Measurements from ENCODE around the gene NAB2.

NAB2 gene

DNA sequence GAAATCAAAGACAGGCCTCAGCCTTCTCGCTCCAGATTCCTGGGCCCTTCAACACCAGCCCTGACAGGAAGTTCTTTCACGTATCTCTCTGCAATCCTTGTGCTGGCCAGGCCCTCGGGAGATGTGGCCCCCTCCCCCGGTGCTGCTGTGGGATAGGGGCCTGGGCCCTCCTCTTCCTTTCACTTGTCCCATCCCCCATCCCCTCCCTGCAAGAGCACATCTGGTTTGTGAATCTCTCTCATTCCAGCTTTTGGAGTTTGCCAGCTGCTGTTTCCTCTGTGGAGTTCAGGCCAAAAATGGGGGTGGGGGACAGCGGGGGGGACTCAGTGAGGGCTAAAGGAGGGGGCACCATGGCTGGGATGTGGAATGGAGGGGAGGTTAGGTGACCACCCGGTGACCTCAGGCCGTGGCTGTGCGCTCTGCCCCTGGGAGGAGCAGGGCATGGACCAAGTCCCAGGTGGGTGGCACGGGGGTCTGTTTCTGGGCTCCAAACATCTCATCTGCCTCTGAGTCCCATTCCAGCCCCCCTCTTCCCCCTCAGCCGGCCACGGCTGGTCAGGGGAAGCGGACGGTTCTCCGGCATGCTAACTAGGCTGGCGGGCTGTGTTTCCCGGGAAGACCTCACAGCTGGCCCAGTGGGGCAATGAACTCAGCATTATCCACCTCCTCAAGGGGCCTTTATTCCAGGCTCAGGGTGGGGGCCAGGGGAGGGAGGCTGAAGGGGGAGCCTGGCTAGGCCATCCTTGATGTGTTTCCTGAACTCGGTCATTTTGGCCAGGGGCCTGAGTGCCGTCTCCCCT is 46.8 kb downstream of the NAB2 start:
- DNase-seq (ENCODE audit: insufficient read length, low spot score) (no peak), FAIRE-seq (no peak)
- TF ChIP-seq POU2F2 (IDR thresholded peaks at IDR 0.05; ENCODE audit: low read depth, low read length) (no peak), TAF1 (IDR thresholded peaks at IDR 0.05; ENCODE audit: low read depth, low read length) (no peak), SPI1 (IDR thresholded peaks at IDR 0.05; ENCODE audit: low read depth, low read length) (no peak), POLR2A (IDR thresholded peaks at IDR 0.05; ENCODE audit: low read depth, low read length) (no peak), POLR2AphosphoS5 (IDR thresholded peaks at IDR 0.05; ENCODE audit: low read depth, low read length) (no peak), PAX5 (IDR thresholded peaks at IDR 0.05; ENCODE audit: insufficient read depth, low read length, severe bottlenecking) (no peak)

DNA sequence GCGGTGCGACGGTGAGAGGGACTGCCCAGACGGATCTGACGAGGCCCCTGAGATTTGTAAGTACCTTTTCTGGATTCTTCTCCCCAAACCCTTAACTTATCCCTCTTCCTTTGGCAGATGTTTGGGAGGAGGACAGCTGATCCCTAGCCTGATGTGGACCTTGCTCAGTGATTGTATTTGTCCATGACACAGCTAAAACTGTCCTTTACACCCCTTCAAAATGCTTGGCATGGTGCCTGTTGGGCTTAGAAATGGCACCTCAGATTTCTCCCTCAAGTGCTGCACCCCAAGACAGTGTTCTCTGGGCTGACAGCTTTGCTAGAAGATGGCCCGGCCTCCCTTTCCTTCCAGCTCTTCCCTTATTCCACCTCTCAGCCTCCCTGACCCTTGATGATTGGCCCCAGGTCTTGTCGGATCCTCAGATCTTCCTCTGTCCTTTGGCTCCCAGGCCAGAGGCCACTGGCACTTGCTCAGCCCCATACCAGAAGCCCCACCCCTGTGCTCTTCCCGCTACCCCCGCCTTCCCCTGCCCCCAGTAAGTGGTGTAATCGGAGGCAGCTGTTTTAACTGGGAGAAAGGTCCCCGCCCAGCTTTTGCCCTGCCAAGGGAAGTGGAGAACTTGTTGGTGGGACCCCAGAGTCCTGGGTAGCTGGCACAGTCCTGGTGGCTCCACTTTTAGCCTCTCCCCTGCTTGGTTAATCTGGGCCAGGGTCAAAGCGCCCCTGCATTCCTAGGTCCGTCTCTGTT is 49.8 kb downstream of the NAB2 start:
- FAIRE-seq (no peak), DNase-seq (ENCODE audit: insufficient read length, low spot score) (no peak)
- TF ChIP-seq SPI1 (IDR thresholded peaks at IDR 0.05; ENCODE audit: low read depth, low read length) (no peak), POLR2AphosphoS5 (IDR thresholded peaks at IDR 0.05; ENCODE audit: low read depth, low read length) (no peak), POU2F2 (IDR thresholded peaks at IDR 0.05; ENCODE audit: low read depth, low read length) (no peak), TAF1 (IDR thresholded peaks at IDR 0.05; ENCODE audit: low read depth, low read length) (no peak)

DNA sequence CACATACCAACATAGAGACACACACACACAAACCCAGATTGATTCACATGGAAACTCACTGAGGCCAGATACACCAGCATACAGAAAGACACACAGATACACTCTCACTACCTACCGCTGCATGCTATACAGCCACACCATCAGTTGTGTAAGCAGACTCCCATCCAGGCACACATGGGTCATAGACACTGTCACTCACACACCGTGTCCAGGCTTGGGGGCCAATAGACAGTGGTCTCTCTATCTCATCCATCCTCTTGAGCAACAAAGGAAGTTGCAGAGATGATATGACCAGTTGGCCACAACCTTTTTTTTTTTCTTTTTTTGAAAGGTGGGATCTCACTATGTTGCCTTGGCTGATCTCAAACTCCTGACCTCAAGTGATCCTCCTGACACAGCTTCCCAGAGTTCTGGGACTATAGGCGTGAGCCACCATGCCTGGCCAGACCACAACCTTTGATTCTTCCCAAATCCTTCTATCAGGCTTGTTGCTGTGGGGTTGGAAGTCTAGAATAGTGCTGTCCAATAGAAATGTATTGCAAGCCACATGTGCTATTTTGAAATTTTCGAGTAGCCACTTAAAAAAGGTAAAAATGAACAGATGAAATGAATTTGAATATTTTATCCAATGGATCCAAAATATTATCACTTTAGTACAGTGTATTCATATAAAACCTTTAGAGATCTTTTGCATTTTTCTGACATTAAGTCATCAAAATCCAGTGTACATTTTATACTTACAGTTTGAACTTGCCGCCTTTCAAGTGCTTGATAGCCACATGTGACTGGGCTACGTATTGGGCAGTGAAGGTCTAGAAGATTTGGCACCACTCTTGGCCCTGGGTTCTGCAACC is 51.1 kb downstream of the NAB2 start:
- TF ChIP-seq TAF1 (IDR thresholded peaks at IDR 0.05; ENCODE audit: low read depth, low read length) (no peak), POLR2A (IDR thresholded peaks at IDR 0.05; ENCODE audit: low read depth, low read length) (no peak), POU2F2 (IDR thresholded peaks at IDR 0.05; ENCODE audit: low read depth, low read length) (no peak), PAX5 (IDR thresholded peaks at IDR 0.05; ENCODE audit: insufficient read depth, low read length, severe bottlenecking) (no peak), SPI1 (IDR thresholded peaks at IDR 0.05; ENCODE audit: low read depth, low read length) (no peak), POLR2AphosphoS5 (IDR thresholded peaks at IDR 0.05; ENCODE audit: low read depth, low read length) (no peak)
- FAIRE-seq (no peak), DNase-seq (ENCODE audit: insufficient read length, low spot score) (no peak)

DNA sequence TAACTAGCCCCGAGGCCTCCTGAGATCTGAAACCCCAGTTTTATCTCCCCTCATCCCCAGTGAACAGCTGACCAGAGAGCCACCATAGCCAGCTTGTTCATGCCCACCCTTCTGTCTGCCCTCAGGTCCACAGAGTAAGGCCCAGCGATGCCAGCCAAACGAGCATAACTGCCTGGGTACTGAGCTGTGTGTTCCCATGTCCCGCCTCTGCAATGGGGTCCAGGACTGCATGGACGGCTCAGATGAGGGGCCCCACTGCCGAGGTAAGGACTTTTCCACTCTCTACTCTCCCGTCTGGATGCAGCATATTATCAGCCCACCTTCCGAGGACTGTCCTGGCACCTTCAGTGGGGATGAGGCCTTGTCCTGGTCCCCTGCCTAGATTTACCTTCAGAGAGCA is 52.3 kb downstream of the NAB2 start:
- TF ChIP-seq TAF1 (IDR thresholded peaks at IDR 0.05; ENCODE audit: low read depth, low read length) (no peak), POLR2AphosphoS5 (IDR thresholded peaks at IDR 0.05; ENCODE audit: low read depth, low read length) (no peak), SPI1 (IDR thresholded peaks at IDR 0.05; ENCODE audit: low read depth, low read length) (no peak), POU2F2 (IDR thresholded peaks at IDR 0.05; ENCODE audit: low read depth, low read length) (no peak), POLR2A (IDR thresholded peaks at IDR 0.05; ENCODE audit: low read depth, low read length) (no peak), PAX5 (IDR thresholded peaks at IDR 0.05; ENCODE audit: insufficient read depth, low read length, severe bottlenecking) (no peak)
- DNase-seq (ENCODE audit: insufficient read length, low spot score) (no peak), FAIRE-seq (no peak)

DNA sequence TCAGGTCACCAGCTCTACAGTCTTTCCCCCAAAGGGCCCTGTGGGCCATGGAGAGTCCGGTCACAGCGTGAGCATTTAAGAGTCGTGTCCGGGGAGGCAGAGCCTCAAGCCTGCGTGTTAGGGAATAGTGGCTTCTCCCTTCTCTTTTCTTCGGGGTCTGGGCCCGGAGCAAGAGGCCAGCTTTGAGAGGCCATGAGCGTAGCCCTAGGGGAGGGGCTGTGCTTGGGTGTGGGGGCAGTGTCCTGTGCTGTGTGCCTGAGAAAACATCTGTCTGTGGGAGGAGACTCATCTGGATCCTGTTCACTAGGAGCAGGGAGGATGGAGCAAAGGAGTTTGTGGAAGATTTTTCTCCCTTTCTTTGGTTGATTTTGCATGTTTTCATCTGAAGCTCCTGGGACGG is 53.2 kb downstream of the NAB2 start:
- FAIRE-seq (no peak), DNase-seq (ENCODE audit: insufficient read length, low spot score) (no peak)
- TF ChIP-seq TAF1 (IDR thresholded peaks at IDR 0.05; ENCODE audit: low read depth, low read length) (no peak), POLR2A (IDR thresholded peaks at IDR 0.05; ENCODE audit: low read depth, low read length) (no peak), POLR2AphosphoS5 (IDR thresholded peaks at IDR 0.05; ENCODE audit: low read depth, low read length) (no peak), POU2F2 (IDR thresholded peaks at IDR 0.05; ENCODE audit: low read depth, low read length) (no peak)

DNA sequence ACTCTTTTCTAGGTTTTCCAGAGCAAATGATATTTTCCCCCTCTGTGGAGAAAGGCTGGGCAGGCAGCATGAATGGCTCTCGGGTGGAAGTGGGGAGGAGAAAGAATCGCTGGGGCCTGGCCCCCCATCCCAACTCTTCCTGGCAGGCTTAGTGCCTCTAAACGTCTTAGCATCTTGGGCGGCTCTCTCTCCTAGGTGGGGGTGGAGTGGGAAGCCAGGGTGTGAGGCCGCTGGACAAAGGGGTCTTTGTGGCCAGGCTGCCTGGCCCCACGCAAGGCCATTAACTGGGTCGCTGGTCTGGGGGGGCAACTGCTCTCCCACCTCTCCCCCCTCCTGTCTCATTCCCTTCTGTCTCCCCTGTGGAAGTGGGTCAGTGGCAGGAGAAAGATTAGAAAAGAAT is 53.8 kb downstream of the NAB2 start:
- FAIRE-seq (no peak), DNase-seq (ENCODE audit: insufficient read length, low spot score) (no peak)
- no peak for TF ChIP-seq TAF1 (IDR thresholded peaks at IDR 0.05; ENCODE audit: low read depth, low read length)
- no peak for TF ChIP-seq POLR2A (IDR thresholded peaks at IDR 0.05; ENCODE audit: low read depth, low read length)
- TF ChIP-seq POU2F2 (IDR thresholded peaks at IDR 0.05; ENCODE audit: low read depth, low read length): no peak
- no peak for TF ChIP-seq SPI1 (IDR thresholded peaks at IDR 0.05; ENCODE audit: low read depth, low read length)
- TF ChIP-seq PAX5 (IDR thresholded peaks at IDR 0.05; ENCODE audit: insufficient read depth, low read length, severe bottlenecking): no peak
- TF ChIP-seq POLR2AphosphoS5 (IDR thresholded peaks at IDR 0.05; ENCODE audit: low read depth, low read length): no peak

DNA sequence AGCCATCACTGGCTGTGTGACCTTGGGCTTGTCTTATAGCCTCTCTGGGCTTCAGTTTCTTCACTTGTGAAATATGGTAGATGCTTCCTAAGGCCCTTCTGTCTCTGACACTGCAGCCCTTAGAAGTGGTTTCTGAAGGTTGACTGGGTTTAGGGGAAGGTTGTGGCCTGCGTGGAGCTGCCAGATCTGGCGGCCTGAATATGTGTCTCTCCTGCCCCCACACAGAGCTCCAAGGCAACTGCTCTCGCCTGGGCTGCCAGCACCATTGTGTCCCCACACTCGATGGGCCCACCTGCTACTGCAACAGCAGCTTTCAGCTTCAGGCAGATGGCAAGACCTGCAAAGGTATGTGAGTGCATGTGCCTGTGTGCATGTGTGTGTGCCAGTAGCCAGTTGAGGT is 54.5 kb downstream of the NAB2 start:
- FAIRE-seq (no peak), DNase-seq (ENCODE audit: insufficient read length, low spot score) (no peak)
- TF ChIP-seq POU2F2 (IDR thresholded peaks at IDR 0.05; ENCODE audit: low read depth, low read length): no peak
- no peak for TF ChIP-seq PAX5 (IDR thresholded peaks at IDR 0.05; ENCODE audit: insufficient read depth, low read length, severe bottlenecking)
- no peak for TF ChIP-seq TAF1 (IDR thresholded peaks at IDR 0.05; ENCODE audit: low read depth, low read length)
- no peak for TF ChIP-seq SPI1 (IDR thresholded peaks at IDR 0.05; ENCODE audit: low read depth, low read length)
- no peak for TF ChIP-seq POLR2AphosphoS5 (IDR thresholded peaks at IDR 0.05; ENCODE audit: low read depth, low read length)
- TF ChIP-seq POLR2A (IDR thresholded peaks at IDR 0.05; ENCODE audit: low read depth, low read length): no peak
